Colonic mucosa (tissue), 4 donors: ENCODE measurements around the gene ADISSP. TPM values are rescaled to one million over a fixed set of nuclear protein-coding genes. Genes with fewer than 3 reads are reported as not detected.

ENCODE experiments used
- DNase-seq: peaks from one replicate; pipeline ENCODE4 v3.0.0-alpha.2; 2020
- H3K27ac ChIP-seq: fragments of 200-600 bp; one replicate; pipeline ENCODE4 v1.8.0; 2021
- H3K27me3 ChIP-seq: fragments of 200-600 bp; one replicate; pipeline ENCODE4 v1.8.0; 2021
- H3K36me3 ChIP-seq: fragments of 200-600 bp; one replicate; pipeline ENCODE4 v1.8.0; 2021
- H3K4me1 ChIP-seq: fragments of 200-600 bp; one replicate; pipeline ENCODE4 v1.8.0; 2021; ENCODE audit warnings: mild to moderate bottlenecking
- H3K4me3 ChIP-seq: fragments of 200-600 bp; one replicate; pipeline ENCODE4 v1.8.0; 2021
- H3K9ac ChIP-seq, 2 donors: one replicate each; pipeline ENCODE4 v1.7.0; 2013; ENCODE audit warnings: control low read depth in 2 of 2, low read depth in 2 of 2, low read length in 2 of 2
- H3K9me3 ChIP-seq: fragments of 200-600 bp; one replicate; pipeline ENCODE4 v1.8.0; 2021
- CTCF ChIP-seq: fragments of 200-600 bp; IDR thresholded peaks from one replicate; pipeline ENCODE4 v1.8.0; 2022; ENCODE audit warnings: antibody characterized with exemption, mild to moderate bottlenecking
- intact Hi-C: fragments of 100-400 bp; cut with DNase I; formaldehyde crosslinking; loops from one replicate; pipeline ENCODE4 v1.14.1; 2022
- total RNA-seq, 2 donors: library from RNA; stranded (reverse); fragmentation: NEBNext Ultra II Directional in 1 of 2; extraction: Animal tissue kit (Norgen Biotek cat#: 25700) in 1 of 2; gene quantifications; one replicate each; pipeline ENCODE4 v1.2.1, GENCODE V29; 2021
- donor health status: healthy.
- donor health status: DM: no; HTN: no; CAD: no.
- donor health status: DM: no; HTN: no; CAD: no.

Gene ADISSP
- total RNA-seq, 2 donors from 2014 or later: 20.6 to 37.7 TPM

GRCh38 chr20:3755269-3755668 lies 12.3 kb downstream of the ADISSP start:
- Histone ChIP-seq H3K9ac (no peak overlapping the region), H3K36me3 (no peaks in the 10 kb centered on the region), H3K27me3 (peaks cover 10% of the 10 kb centered on the region), H3K4me3 (no peak overlapping the region), H3K9me3 (no peaks in the 10 kb centered on the region), H3K27ac (no peak overlapping the region), H3K4me1 (no peaks in the 10 kb centered on the region)
- DNase-seq: no peak
- TF ChIP-seq CTCF: no peak
- intact Hi-C loops: no loop called here

GRCh38 chr20:3754276-3754630 lies 13.3 kb downstream of the ADISSP start:
- H3K27me3 ChIP-seq: peaks cover 15% of the 10 kb centered on the region
- H3K36me3 ChIP-seq: no peaks in the 10 kb centered on the region
- no peak for DNase-seq
- H3K27ac ChIP-seq: no peak overlapping the region
- H3K4me3 ChIP-seq: no peak overlapping the region
- no peaks in the 10 kb centered on the region for H3K4me1 ChIP-seq
- no peak for TF ChIP-seq CTCF
- intact Hi-C loops: no loop called here
- H3K9me3 ChIP-seq: no peaks in the 10 kb centered on the region
- H3K9ac ChIP-seq: no peak overlapping the region

GRCh38 chr20:3753501-3754275 lies 13.9 kb downstream of the ADISSP start:
- Histone ChIP-seq H3K9ac (no peak overlapping the region), H3K27me3 (peaks cover 15% of the 10 kb centered on the region), H3K9me3 (no peaks in the 10 kb centered on the region), H3K27ac (no peak overlapping the region), H3K4me1 (no peaks in the 10 kb centered on the region), H3K36me3 (no peaks in the 10 kb centered on the region), H3K4me3 (no peak overlapping the region)
- no peak for DNase-seq
- intact Hi-C loops: no loop called here
- TF ChIP-seq CTCF: no peak

- DNase-seq: peak; percentile 72
- no peak overlapping the region for H3K9ac ChIP-seq
- H3K27me3 ChIP-seq: peaks cover 15% of the 10 kb centered on the region
- intact Hi-C loops: no loop called here
- no peaks in the 10 kb centered on the region for H3K36me3 ChIP-seq
- H3K4me1 ChIP-seq: no peaks in the 10 kb centered on the region
- TF ChIP-seq CTCF: peak; percentile 78
- H3K4me3 ChIP-seq: no peak overlapping the region
- no peak overlapping the region for H3K27ac ChIP-seq
- H3K9me3 ChIP-seq: no peaks in the 10 kb centered on the region
Observed at GRCh38 chr20:3753098-3753497, 14.5 kb downstream of the ADISSP start.

GRCh38 chr20:3752386-3752759 lies 15.2 kb downstream of the ADISSP start:
- no peak for DNase-seq
- Histone ChIP-seq H3K27me3 (peaks cover 15% of the 10 kb centered on the region), H3K4me1 (no peaks in the 10 kb centered on the region), H3K9me3 (no peaks in the 10 kb centered on the region), H3K27ac (no peak overlapping the region), H3K4me3 (peak overlapping the region; percentile 34), H3K36me3 (no peaks in the 10 kb centered on the region), H3K9ac (no peak overlapping the region)
- intact Hi-C loops: no loop called here
- no peak for TF ChIP-seq CTCF
